Measurements from ENCODE around the gene LIG1. TPM values are rescaled to one million over a fixed set of nuclear protein-coding genes. Genes with fewer than 3 reads are reported as not detected.
A peak's percentile ranks its signal among the peaks of the same experiment; 100 is the strongest.

The LIG1 gene
- total RNA-seq, 1 experiment from 2014 or later: 204 TPM

GRCh38 chr19:48175578-48175977 is 5.4 kb upstream of the LIG1 start:
- no peaks in the 10 kb centered on the region for H3K9me3 ChIP-seq (ENCODE audit: low read depth, low read length, poor library complexity, severe bottlenecking)
- H3K4me1 ChIP-seq (ENCODE audit: insufficient read depth, low read length, poor library complexity, severe bottlenecking): no peaks in the 10 kb centered on the region
- no TSS peak for BruUV-seq (replicated peaks)
- H3K36me3 ChIP-seq (ENCODE audit: insufficient read depth, low read length, poor library complexity, severe bottlenecking): peaks cover 33% of the 10 kb centered on the region
- H3K27ac ChIP-seq (ENCODE audit: low read depth, low read length, poor library complexity, severe bottlenecking): peak overlapping the region; percentile 48
- no peaks in the 10 kb centered on the region for H3K27me3 ChIP-seq (replicated peaks; ENCODE audit: insufficient read depth, low read depth, low read length, poor library complexity)
- no peak for TF ChIP-seq EZH2 (IDR thresholded peaks at IDR 0.05; ENCODE audit: borderline replicate concordance, low read depth, low read length, poor library complexity, severe bottlenecking)
- TF ChIP-seq, protein P1, sequence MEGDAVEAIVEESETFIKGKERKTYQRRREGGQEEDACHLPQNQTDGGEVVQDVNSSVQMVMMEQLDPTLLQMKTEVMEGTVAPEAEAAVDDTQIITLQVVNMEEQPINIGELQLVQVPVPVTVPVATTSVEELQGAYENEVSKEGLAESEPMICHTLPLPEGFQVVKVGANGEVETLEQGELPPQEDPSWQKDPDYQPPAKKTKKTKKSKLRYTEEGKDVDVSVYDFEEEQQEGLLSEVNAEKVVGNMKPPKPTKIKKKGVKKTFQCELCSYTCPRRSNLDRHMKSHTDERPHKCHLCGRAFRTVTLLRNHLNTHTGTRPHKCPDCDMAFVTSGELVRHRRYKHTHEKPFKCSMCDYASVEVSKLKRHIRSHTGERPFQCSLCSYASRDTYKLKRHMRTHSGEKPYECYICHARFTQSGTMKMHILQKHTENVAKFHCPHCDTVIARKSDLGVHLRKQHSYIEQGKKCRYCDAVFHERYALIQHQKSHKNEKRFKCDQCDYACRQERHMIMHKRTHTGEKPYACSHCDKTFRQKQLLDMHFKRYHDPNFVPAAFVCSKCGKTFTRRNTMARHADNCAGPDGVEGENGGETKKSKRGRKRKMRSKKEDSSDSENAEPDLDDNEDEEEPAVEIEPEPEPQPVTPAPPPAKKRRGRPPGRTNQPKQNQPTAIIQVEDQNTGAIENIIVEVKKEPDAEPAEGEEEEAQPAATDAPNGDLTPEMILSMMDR (conservative IDR thresholded peaks at IDR 0.05; ENCODE audit: low read depth, low read length): no peak
- no peak for DNase-seq (ENCODE audit: low spot score)
- H3K4me3 ChIP-seq (ENCODE audit: low read depth, low read length, poor library complexity, severe bottlenecking): no peak overlapping the region
- ChIA-PET POLR2A (ENCODE audit: low non-redundant PET) (no interaction called here), CTCF (no interaction called here)
- intact Hi-C loops (cut with micrococcal nuclease; ENCODE audit: unreplicated experiment): no loop called here

DNA sequence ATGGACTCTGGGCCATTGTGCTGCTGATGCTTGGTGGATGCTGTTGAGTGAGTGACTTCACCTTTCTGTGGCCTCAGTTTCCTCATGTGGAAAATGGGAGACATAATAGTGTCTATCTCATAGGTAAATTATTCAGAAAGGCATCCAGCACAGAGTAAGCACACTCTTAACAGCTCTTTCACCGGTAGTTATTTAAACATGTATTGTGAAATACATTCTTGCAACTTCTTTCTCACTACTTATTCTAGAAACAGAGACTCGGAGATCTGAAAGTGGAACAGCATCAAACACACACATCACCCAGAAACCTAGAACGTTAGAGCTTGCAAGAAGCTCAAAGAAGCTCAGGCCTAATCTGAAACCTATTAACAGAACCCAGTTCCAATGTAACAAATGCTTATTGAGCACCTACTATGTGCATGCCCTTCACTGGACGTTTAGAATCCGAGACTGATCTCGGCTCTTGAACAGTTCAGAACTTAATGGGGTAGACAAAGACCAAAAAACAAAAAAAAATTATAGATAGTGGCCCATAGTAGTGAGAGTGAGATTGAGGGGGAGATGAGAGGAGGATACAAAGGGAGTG is 4.4 kb upstream of the LIG1 start:
- Histone ChIP-seq H3K4me3 (ENCODE audit: low read depth, low read length, poor library complexity, severe bottlenecking) (no peak overlapping the region), H3K27me3 (replicated peaks; ENCODE audit: insufficient read depth, low read depth, low read length, poor library complexity) (no peaks in the 10 kb centered on the region), H3K9me3 (ENCODE audit: low read depth, low read length, poor library complexity, severe bottlenecking) (no peaks in the 10 kb centered on the region), H3K36me3 (ENCODE audit: insufficient read depth, low read length, poor library complexity, severe bottlenecking) (peaks cover 30% of the 10 kb centered on the region), H3K4me1 (ENCODE audit: insufficient read depth, low read length, poor library complexity, severe bottlenecking) (peaks cover under 1% of the 10 kb centered on the region), H3K27ac (ENCODE audit: low read depth, low read length, poor library complexity, severe bottlenecking) (no peak overlapping the region)
- DNase-seq (ENCODE audit: low spot score): no peak
- CTCF ChIA-PET: no interaction called here
- intact Hi-C loops (cut with micrococcal nuclease; ENCODE audit: unreplicated experiment): no loop called here
- no TSS peak for BruUV-seq (replicated peaks)
- POLR2A ChIA-PET (ENCODE audit: low non-redundant PET): interaction anchor here (0.6 kb wide), 1 partner anchor 1148 kb away, joined by 4 read pairs; no protein-coding TSS in a partner anchor
- TF ChIP-seq EZH2 (IDR thresholded peaks at IDR 0.05; ENCODE audit: borderline replicate concordance, low read depth, low read length, poor library complexity, severe bottlenecking): no peak
- TF ChIP-seq, protein P1 (conservative IDR thresholded peaks at IDR 0.05; ENCODE audit: low read depth, low read length): no peak

DNA sequence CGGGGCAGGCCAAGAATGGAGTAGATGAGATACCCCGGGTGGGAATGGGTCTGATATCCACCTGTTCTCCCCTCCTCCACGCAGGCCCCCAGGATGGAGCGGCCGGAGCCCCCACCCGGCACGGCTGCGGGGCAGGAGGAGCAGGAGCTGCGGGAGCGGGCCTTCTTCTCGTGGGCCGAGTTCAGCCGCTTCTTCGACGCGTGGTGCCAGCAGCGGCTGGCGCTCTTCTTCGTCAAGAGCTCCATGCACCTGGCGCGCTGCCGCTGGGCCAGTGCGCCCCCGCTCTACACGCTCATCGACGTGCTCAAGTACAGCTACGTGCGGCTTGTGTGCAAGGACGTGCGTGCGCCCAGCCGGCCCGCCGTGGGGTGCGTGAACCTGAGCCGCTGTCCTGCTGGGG is 1.6 kb upstream of the LIG1 start:
- no TSS peak for BruUV-seq (replicated peaks)
- intact Hi-C loops (cut with micrococcal nuclease; ENCODE audit: unreplicated experiment): no loop called here
- POLR2A ChIA-PET (ENCODE audit: low non-redundant PET): no interaction called here
- H3K27me3 ChIP-seq (replicated peaks; ENCODE audit: insufficient read depth, low read depth, low read length, poor library complexity): no peaks in the 10 kb centered on the region
- H3K4me3 ChIP-seq (ENCODE audit: low read depth, low read length, poor library complexity, severe bottlenecking): peak overlapping the region; percentile 100
- H3K36me3 ChIP-seq (ENCODE audit: insufficient read depth, low read length, poor library complexity, severe bottlenecking): peaks cover 27% of the 10 kb centered on the region
- H3K27ac ChIP-seq (ENCODE audit: low read depth, low read length, poor library complexity, severe bottlenecking): peak overlapping the region; percentile 99
- CTCF ChIA-PET: no interaction called here
- H3K4me1 ChIP-seq (ENCODE audit: insufficient read depth, low read length, poor library complexity, severe bottlenecking): peaks cover 10% of the 10 kb centered on the region
- TF ChIP-seq, protein P1 (conservative IDR thresholded peaks at IDR 0.05; ENCODE audit: low read depth, low read length): no peak
- TF ChIP-seq EZH2 (IDR thresholded peaks at IDR 0.05; ENCODE audit: borderline replicate concordance, low read depth, low read length, poor library complexity, severe bottlenecking): no peak
- no peak for DNase-seq (ENCODE audit: low spot score)
- H3K9me3 ChIP-seq (ENCODE audit: low read depth, low read length, poor library complexity, severe bottlenecking): no peaks in the 10 kb centered on the region

All from A673 (cell line).